ENCODE data around the gene NAV2. TPM values are rescaled to one million over a fixed set of nuclear protein-coding genes. Genes with fewer than 3 reads are reported as not detected.
A peak's percentile ranks its signal among the peaks of the same experiment; 100 is the strongest.

NAV2 gene
- total and polyA plus RNA-seq, 7 donors: 1.2 to 62.6 (median 22.1) TPM

GRCh38 chr11:19677381-19678080, 35.1 kb upstream of the NAV2 start:
- H3K27me3 ChIP-seq: no peaks in the 10 kb centered on the region
- no peaks in the 10 kb centered on the region for H3K9me3 ChIP-seq
- no peak overlapping the region for H3K4me3 ChIP-seq
- TF ChIP-seq POLR2AphosphoS5 (IDR thresholded peaks at IDR 0.05) (peak in 1 of 4 donors; percentile 8), CTCF (IDR thresholded peaks at IDR 0.05) (no peak)
- peak overlapping the region; percentile 86 to 93 (median 90) for H3K27ac ChIP-seq
- 76 to 79% methylated on average over 8 of the region's 8 CpGs for WGBS, 2 donors
- no peaks in the 10 kb centered on the region for H3K36me3 ChIP-seq
- peaks cover 3 to 96% (median 91%) of the 10 kb centered on the region in 4 donors for H3K4me1 ChIP-seq
- no peak for DNase-seq
- intact Hi-C loops (cut with DNase I): loop anchor here (10.0 kb wide), 1 partner anchor 53 kb away; no protein-coding TSS in a partner anchor

- WGBS, 2 donors: 59 to 61% methylated on average over 12 of the region's 12 CpGs
- intact Hi-C loops (cut with DNase I): loop anchor here (2.0 to 10.0 kb wide), 2 partner anchors 55 to 101 kb away; no protein-coding TSS in a partner anchor
- no peaks in the 10 kb centered on the region for H3K27me3 ChIP-seq
- peak overlapping the region in 1 of 4 donors; percentile 5 for H3K4me3 ChIP-seq
- no peaks in the 10 kb centered on the region for H3K36me3 ChIP-seq
- H3K9me3 ChIP-seq: no peaks in the 10 kb centered on the region
- H3K27ac ChIP-seq: peak overlapping the region; percentile 85 to 93 (median 88)
- no peak for TF ChIP-seq POLR2A (IDR thresholded peaks at IDR 0.05)
- peak; percentile 62 to 94 (median 82) for TF ChIP-seq POLR2AphosphoS5 (IDR thresholded peaks at IDR 0.05)
- no peak for TF ChIP-seq CTCF (IDR thresholded peaks at IDR 0.05)
- peak in 3 of 4 donors; percentile 4 to 94 (median 85) for TF ChIP-seq EP300 (IDR thresholded peaks at IDR 0.05)
- H3K4me1 ChIP-seq: peaks cover 0 to 96% (median 86%) of the 10 kb centered on the region in 4 donors
- peak; percentile 96 for DNase-seq
Observed at GRCh38 chr11:19679952-19680828, 32.4 kb upstream of the NAV2 start.

DNA sequence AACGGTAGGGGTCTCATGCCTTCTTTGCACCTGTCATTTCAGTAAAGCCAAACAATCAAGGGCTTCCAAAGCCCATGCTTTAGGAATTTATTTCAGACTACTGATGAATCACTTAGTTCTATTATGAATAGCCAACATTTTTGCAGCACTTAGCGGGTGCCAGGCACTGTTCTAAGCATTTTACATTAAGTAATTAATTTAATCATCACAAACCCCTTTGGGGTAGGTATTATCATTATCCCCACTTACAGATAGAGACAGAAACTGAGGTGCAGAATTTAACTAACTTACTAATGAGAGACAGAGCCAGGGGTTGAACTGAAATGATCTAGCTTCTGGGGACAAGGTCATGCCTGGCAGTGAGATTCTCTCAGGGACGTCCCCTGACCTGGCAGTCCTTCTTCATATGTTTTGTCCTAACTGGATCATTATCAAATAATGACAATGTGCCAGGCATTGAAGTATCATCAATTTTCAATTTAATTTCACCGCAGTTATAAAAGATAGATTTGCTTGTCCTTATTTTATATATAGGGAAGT, 31.7 kb upstream of the NAV2 start:
- no peak overlapping the region for H3K4me3 ChIP-seq
- WGBS, 2 donors: 72 to 87% methylated on average over 4 of the region's 4 CpGs

More for the DNA sequence above, 31.7 kb upstream of the NAV2 start:
- intact Hi-C loops (cut with DNase I): loop anchor here (2.0 kb wide), 1 partner anchor 102 kb away; no protein-coding TSS in a partner anchor
- no peaks in the 10 kb centered on the region for H3K27me3 ChIP-seq
- no peak for TF ChIP-seq EP300 (IDR thresholded peaks at IDR 0.05)
- no peak for TF ChIP-seq POLR2A (IDR thresholded peaks at IDR 0.05)
- no peak for TF ChIP-seq POLR2AphosphoS5 (IDR thresholded peaks at IDR 0.05)
- no peak for TF ChIP-seq CTCF (IDR thresholded peaks at IDR 0.05)
- peaks cover 0 to 96% (median 85%) of the 10 kb centered on the region in 4 donors for H3K4me1 ChIP-seq
- no peaks in the 10 kb centered on the region for H3K9me3 ChIP-seq
- H3K27ac ChIP-seq: peak overlapping the region; percentile 85 to 93 (median 88)
- H3K36me3 ChIP-seq: no peaks in the 10 kb centered on the region
- DNase-seq: no peak
